Tibial nerve (tissue), 4 donors: Measurements from ENCODE around the gene CDH13.

Source experiments
- CTCF ChIP-seq, 5 experiments: fragments of 200-600 bp in 3 of 5; fragments of 450-650 bp in 2 of 5; sonication (generic) in 3 of 5; IDR thresholded peaks; one replicate each; pipeline ENCODE4 v1.5.1; 2016 to 2019; ENCODE audit warnings: antibody characterized with exemption in 5 of 5, mild to moderate bottlenecking in 3 of 5, moderate library complexity in 2 of 5
- EP300 ChIP-seq, 2 donors: sonication (generic); formaldehyde crosslinking; IDR thresholded peaks; one replicate each; pipeline ENCODE4 v1.6.1; 2017; ENCODE audit warnings: antibody characterized with exemption in 2 of 2, mild to moderate bottlenecking in 1 of 2

DNA sequence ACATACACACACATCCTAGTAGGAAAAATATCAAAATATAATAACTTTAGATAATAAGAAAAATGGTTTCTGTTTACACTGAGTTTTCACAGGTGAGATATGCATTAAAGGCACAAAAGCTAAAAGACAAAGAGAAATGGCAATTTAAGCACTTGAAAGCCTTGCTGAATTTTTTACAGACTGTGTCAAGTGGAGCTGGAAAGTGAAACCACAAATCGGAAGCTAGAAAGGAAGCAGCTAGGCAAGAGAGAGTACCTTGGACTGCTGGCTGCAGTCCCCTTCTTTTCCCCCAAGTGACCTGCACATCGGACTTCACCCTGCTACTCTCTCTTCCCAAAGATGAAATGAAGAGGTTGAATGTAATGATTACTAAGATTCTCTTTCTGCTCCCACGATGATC lies 135.1 kb downstream of the CDH13 start:
- TF ChIP-seq CTCF (IDR thresholded peaks at IDR 0.05) (no peak), EP300 (IDR thresholded peaks at IDR 0.05) (no peak)
